Muscle layer of colon (tissue), 2 donors: ENCODE results near the gene NCOA3.

ENCODE experiments used
- H3K27ac ChIP-seq: one replicate; pipeline ENCODE4 v1.7.0; 2013; ENCODE audit warnings: low read depth, mild to moderate bottlenecking, low read length, moderate library complexity
- H3K27me3 ChIP-seq, 2 donors: one replicate each; pipeline ENCODE4 v1.7.0; 2013; ENCODE audit warnings: low read length in 2 of 2, mild to moderate bottlenecking in 2 of 2; ENCODE audit not compliant: insufficient read depth in 2 of 2, control insufficient read depth in 1 of 2
- H3K36me3 ChIP-seq: one replicate; pipeline ENCODE4 v1.7.0; 2013; ENCODE audit warnings: mild to moderate bottlenecking, low read length; ENCODE audit not compliant: insufficient read depth
- H3K4me1 ChIP-seq: one replicate; pipeline ENCODE4 v1.7.0; 2013; ENCODE audit warnings: mild to moderate bottlenecking, low read length; ENCODE audit not compliant: insufficient read depth
- H3K4me3 ChIP-seq, 2 donors: one replicate each; pipeline ENCODE4 v1.7.0; 2013; ENCODE audit warnings: low read length in 2 of 2, low read depth in 1 of 2, mild to moderate bottlenecking in 1 of 2, moderate library complexity in 1 of 2
- H3K9ac ChIP-seq: one replicate; pipeline ENCODE4 v1.7.0; 2013; ENCODE audit warnings: low read length
- H3K9me3 ChIP-seq: one replicate; pipeline ENCODE4 v1.7.0; 2013; ENCODE audit warnings: mild to moderate bottlenecking, low read length
- donor health status: abdominal sarcoma.
- donor health status: Adenocarcinoma of cecum.

NCOA3 gene

DNA sequence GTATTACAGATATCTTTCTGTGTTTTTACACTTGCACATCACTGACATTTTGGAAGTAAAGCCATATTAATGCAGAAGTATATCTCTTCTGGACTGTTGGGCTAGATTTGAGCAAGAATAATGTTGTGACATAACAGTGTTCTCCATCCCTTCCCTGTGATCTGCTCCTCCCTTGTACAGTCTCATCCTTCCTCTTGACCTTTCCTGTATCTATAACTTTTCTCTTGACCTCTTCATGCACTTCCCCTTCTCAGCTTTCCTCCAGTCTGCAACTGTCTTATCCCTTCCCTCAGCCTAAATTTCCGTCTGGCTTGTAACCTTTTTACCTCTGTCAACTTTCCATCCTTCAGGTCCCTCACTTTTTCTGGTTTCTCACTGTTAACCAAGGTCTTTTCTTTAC lies 29.8 kb downstream of the NCOA3 start:
- Histone ChIP-seq H3K27me3 (no peaks in the 10 kb centered on the region), H3K27ac (no peak overlapping the region), H3K4me1 (peaks cover 7% of the 10 kb centered on the region), H3K9me3 (no peaks in the 10 kb centered on the region), H3K9ac (no peak overlapping the region), H3K4me3 (no peak overlapping the region), H3K36me3 (no peaks in the 10 kb centered on the region)

- Histone ChIP-seq H3K36me3 (no peaks in the 10 kb centered on the region), H3K4me1 (peaks cover 7% of the 10 kb centered on the region), H3K4me3 (no peak overlapping the region), H3K27me3 (no peaks in the 10 kb centered on the region), H3K9ac (no peak overlapping the region), H3K9me3 (no peaks in the 10 kb centered on the region), H3K27ac (no peak overlapping the region)
Measured at GRCh38 chr20:47532002-47532401, 30.3 kb downstream of the NCOA3 start.

DNA sequence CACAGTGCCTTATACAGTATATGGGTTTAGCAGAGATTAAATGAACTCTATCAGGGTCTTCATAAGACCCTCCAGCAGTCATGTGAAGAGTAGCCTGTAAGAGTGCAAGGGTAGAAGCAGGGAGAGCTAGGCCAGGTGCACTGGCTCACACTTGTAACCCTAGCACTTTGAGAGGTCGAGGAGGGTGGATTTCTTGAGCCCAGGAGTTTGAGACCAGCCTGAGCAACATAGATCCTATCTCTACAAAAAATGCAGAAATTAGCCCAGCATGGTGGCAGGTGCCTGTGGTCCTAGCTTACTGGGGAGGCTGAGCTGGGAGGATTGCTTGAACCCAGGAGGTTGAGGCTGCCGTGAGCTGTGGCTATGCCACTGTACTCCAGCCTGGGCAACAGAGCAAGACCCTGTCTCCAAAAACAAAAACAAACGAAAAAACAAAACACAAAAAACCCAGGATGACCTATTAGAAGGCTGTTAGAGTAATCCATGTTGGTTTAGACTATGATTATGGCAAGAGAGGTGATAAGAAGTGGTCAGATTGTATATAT lies 31.9 kb downstream of the NCOA3 start:
- Histone ChIP-seq H3K36me3 (no peaks in the 10 kb centered on the region), H3K9me3 (no peaks in the 10 kb centered on the region), H3K4me3 (no peak overlapping the region)

GRCh38 chr20:47534405-47534804 lies 32.7 kb downstream of the NCOA3 start:
- Histone ChIP-seq H3K36me3 (no peaks in the 10 kb centered on the region), H3K4me3 (no peak overlapping the region), H3K4me1 (peaks cover 7% of the 10 kb centered on the region), H3K9ac (no peak overlapping the region), H3K9me3 (no peaks in the 10 kb centered on the region), H3K27me3 (no peaks in the 10 kb centered on the region), H3K27ac (no peak overlapping the region)

More for the DNA sequence above, 31.9 kb downstream of the NCOA3 start:
- no peak overlapping the region for H3K9ac ChIP-seq
- no peaks in the 10 kb centered on the region for H3K27me3 ChIP-seq
- H3K4me1 ChIP-seq: peaks cover 7% of the 10 kb centered on the region
- no peak overlapping the region for H3K27ac ChIP-seq

DNA sequence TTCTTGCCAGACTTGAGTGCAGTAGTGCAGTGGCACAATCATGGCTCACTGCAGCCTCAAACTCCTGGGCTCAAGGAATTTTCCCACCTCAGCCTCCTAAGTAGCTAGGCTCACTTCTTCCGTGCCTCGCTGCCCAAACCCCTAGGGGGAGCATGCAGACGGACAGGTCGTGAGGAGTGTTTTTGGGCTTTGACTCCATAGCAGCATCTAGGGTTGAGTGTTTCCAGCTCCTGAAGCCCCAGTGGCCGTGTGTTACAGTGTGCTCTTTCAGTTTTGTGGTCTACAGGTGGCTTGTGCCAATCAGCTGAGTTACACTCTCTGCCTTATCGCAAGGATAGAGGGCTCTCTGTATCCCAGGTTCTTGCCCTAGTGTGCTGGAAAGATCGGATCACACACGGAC lies 33.4 kb downstream of the NCOA3 start:
- no peaks in the 10 kb centered on the region for H3K36me3 ChIP-seq
- H3K27me3 ChIP-seq: no peaks in the 10 kb centered on the region
- H3K4me1 ChIP-seq: peaks cover under 1% of the 10 kb centered on the region
- no peak overlapping the region for H3K9ac ChIP-seq
- H3K27ac ChIP-seq: no peak overlapping the region
- H3K9me3 ChIP-seq: no peaks in the 10 kb centered on the region
- no peak overlapping the region for H3K4me3 ChIP-seq

DNA sequence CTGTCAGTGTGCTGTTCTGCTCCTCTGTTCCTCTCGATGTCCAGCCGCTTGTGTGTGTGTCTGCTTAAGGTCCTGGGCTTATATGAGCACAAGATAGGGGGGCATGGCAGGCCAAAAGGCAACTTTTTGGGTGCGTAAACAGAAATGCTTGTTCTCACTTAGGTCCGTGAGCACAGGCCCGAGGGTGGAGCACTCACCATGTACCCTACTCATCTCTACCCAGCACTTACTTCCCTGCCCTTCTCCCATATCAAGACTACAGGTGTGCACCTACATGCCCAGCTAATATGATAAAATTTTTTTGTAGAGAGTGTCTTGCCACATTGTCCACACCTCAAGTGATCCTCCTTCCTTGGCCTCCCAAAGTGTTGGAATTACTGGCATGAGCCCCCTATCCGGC lies 34.3 kb downstream of the NCOA3 start:
- no peaks in the 10 kb centered on the region for H3K27me3 ChIP-seq
- no peak overlapping the region for H3K27ac ChIP-seq
- no peaks in the 10 kb centered on the region for H3K36me3 ChIP-seq
- H3K4me3 ChIP-seq: no peak overlapping the region
- no peaks in the 10 kb centered on the region for H3K9me3 ChIP-seq
- H3K9ac ChIP-seq: no peak overlapping the region
- no peaks in the 10 kb centered on the region for H3K4me1 ChIP-seq

DNA sequence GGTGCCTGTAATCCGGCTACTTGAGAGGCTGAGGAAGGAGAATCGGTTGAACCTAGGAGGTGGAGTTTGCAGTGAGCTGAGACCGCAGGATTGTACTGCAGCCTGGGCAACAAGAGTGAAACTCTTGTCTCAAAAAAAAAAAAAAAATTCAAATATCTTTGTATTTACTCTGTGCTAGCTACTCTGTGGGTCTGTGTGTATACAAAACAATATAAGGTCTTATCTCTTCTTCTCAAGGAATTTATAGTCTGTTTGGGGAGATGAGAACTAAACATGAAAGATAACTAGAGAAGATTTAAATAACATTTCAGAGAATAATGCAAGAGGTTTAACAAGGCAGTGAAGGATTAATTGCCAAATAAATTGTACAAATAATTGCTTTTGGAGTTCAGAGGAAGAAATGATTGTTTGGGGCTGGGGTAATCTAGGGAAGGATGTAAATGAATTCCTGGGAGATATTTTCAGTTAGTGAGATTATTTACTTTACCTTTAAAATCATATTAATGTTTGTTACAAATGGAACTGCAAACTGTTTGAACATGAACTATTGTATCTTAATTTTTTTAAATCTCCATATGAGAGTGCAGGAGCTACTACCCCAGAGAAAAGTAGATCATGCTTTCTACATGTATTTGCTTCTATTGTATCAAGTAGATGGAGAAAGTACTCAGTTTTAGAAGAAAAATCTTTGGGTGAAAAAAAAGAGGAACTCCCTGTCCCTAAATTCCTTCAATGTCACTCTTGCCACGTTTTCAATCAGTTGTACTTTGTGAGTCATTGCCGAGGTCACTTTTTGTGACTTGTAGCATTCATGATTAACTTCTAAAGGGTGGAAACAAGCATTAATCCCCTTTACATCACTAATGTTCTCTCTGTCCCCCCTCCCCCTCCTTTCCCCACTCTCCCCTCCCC lies 39.0 kb downstream of the NCOA3 start:
- Histone ChIP-seq H3K4me1 (peaks cover 10% of the 10 kb centered on the region), H3K9ac (no peak overlapping the region), H3K9me3 (no peaks in the 10 kb centered on the region), H3K27ac (no peak overlapping the region), H3K4me3 (no peak overlapping the region), H3K36me3 (no peaks in the 10 kb centered on the region), H3K27me3 (no peaks in the 10 kb centered on the region)

DNA sequence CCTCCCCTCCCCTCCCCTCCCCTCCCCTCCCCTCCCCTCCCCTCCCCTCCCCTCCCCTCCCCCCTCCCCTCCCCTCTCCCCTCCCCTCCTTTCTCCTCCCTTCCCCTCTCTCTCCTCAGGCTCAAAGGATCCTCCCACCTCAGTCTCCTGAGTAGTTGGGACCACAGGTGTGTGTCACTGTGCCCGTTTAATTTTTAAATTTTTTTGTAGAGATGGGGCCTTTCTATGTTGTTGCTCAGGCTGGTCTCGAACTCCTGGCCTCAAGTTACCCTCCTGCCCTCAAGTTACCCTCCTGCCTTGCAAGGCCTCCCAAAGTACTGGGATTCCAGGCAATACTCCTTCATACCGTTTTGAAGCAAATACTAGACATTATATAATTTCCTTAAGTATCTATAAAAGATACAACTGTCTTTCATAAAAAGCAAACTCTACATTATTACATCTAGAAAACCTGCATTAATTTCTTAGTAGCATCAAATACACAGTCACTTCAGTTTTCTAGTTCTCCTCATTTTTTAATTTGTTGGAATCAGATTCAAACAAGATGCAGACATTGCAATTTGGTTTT lies 39.8 kb downstream of the NCOA3 start:
- Histone ChIP-seq H3K27me3 (no peaks in the 10 kb centered on the region), H3K9ac (no peak overlapping the region), H3K4me1 (peaks cover 17% of the 10 kb centered on the region)

DNA sequence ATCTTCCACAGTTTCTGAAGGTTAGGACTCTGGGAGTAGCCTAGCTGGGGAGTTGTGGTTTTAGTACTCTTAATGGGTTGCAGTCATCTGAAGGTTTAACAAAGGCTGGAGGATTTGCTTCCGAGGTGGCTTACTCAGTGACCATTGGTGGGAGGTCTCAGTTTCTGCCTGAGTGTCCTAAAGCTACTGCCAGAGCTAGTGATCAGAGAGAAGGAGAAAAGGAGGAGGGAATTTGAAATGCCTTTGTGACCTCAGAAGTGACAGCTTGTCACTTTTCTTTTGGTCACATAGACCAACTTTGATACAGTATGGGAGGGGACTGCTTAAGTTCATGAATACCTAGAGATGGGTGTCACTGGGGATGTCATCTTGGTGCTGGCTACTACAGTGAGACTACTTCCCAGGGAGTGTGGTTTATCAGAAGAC lies 41.3 kb downstream of the NCOA3 start:
- Histone ChIP-seq H3K9ac (no peak overlapping the region), H3K4me1 (peaks cover 20% of the 10 kb centered on the region), H3K27ac (no peak overlapping the region), H3K27me3 (no peaks in the 10 kb centered on the region), H3K9me3 (no peaks in the 10 kb centered on the region), H3K4me3 (no peak overlapping the region), H3K36me3 (no peaks in the 10 kb centered on the region)

More for the DNA sequence above, 39.8 kb downstream of the NCOA3 start:
- H3K9me3 ChIP-seq: no peaks in the 10 kb centered on the region
- no peaks in the 10 kb centered on the region for H3K36me3 ChIP-seq
- H3K27ac ChIP-seq: no peak overlapping the region
- no peak overlapping the region for H3K4me3 ChIP-seq

- H3K4me1 ChIP-seq: peaks cover 20% of the 10 kb centered on the region
- H3K27me3 ChIP-seq: no peaks in the 10 kb centered on the region
- no peak overlapping the region for H3K4me3 ChIP-seq
- H3K27ac ChIP-seq: no peak overlapping the region
- no peak overlapping the region for H3K9ac ChIP-seq
- H3K36me3 ChIP-seq: no peaks in the 10 kb centered on the region
- H3K9me3 ChIP-seq: no peaks in the 10 kb centered on the region
Measured at GRCh38 chr20:47544240-47544639, 42.6 kb downstream of the NCOA3 start.

DNA sequence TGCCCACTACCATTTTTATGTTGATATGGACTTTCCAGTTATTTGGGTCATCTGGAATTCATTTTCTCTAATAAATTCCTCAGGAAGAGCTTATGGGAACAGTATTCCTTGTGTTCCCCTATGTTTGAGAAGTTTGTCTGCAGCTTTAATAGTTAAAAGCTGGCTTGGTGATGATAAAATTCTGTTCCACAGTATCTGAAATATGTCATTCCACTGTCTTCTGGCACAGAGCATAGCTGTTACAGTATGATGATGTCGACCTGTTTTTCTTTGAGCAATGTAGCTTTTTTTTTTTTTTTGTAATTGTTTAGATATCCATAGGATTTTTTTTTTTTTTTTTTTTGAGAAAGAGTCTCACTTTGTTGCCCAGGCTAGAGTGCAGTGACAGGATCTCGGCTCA lies 43.2 kb downstream of the NCOA3 start:
- Histone ChIP-seq H3K36me3 (no peaks in the 10 kb centered on the region), H3K4me3 (no peak overlapping the region), H3K4me1 (peaks cover 20% of the 10 kb centered on the region), H3K9me3 (no peaks in the 10 kb centered on the region), H3K9ac (no peak overlapping the region), H3K27ac (no peak overlapping the region), H3K27me3 (no peaks in the 10 kb centered on the region)
